IPS-NIHi7 (cell line): ENCODE results near the gene MUC4.
"Not testable (repeated sequence)": the region's sequence is repeated elsewhere in the genome, so short reads cannot be mapped to it uniquely, and the experiment has no call there.

ENCODE experiments used
- DNase-seq: peaks from one replicate; pipeline ENCODE4 v3.0.0; 2012; ENCODE audit warnings: mixed read lengths; ENCODE audit errors: extremely low spot score

The MUC4 gene

DNA sequence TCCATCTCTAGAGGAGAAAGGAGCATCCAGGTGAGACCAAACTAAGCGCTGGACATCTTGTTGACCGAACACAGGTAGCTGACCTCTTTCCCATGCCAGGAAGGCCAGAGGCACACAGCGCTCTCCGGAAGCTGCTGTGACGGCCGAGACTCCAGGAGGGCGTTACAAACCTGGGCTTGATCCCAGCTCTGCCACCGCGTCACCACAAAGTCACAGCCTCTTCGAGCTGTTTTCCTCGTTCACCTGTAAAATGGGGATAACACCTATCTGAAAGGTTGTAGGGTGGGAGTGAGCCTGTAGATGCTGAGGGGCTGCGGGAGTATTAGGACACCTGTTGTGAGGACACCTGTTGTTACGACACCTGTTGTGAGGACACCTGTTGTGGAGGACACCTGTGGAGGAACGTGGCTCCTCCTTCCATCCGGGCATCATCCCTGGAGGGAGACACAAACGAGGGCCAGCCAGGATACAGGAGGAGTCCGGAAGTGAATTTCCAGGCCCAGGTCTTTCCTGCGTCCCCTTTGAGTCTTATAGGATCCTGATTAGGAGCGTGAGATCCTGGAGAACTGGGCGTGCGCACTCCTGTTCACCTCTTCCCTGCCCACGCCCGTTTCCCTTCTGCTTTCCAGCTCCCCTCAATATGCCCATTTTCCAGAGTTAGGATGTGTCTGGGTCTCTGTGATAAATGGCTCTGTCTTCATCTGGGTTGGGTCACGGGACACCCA, 2.3 kb upstream of the MUC4 start:
- DNase-seq = no peak

- no peak for DNase-seq
Measured at GRCh38 chr3:195812366-195812765, 637 bp upstream of the MUC4 start.

DNA sequence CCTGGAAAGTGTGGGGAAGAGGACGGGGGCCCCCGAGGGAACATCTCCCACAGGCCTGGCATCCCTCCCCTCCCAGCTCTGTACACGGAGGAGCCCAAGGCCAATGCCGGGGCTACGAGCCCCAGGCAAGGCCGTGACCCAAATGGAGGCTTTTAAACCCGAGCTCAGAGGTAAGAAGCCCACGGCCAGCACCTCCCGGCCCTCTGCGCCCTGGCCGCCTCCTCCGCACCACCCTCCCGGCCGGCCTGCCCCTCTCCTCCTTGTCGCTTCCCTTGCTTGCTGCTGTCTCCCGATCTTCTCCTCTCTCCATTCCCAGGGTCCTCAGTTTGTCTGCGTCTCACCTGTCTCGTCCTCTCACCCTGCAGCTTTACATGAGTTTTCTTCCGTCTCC, 1.3 kb downstream of the MUC4 start:
- no peak for DNase-seq

DNA sequence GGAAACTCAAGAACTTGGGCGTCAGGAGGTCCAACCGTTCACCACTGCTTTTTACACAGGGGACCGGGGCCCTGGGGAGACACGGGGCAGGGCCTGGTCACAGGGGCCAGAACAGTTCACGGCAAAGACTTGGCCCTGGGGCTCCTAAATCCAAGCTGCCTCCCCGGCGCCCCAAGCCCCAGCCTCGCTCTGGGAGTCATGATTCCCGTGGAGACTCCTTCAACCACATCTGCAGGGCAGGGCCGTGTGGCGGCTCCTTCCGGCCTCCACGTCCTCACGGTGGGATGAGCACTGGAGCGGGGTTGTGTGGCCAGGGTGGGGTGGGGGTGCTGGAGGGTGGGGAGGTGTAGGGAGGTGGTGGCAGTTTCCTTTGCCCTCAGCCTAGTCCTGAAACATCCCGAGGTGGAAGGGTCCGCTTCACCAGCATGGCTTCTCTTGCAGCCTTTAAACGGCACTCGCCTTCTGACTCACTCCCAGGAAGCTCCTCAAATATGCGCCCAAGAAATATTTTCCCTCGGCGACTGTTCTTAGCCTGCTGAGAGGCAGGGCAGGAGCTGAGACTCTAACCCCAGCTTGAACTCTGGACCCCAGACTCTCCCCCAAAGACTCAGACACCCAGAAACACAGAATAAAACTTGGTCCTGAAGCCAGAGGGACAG, 1.8 kb downstream of the MUC4 start:
- no peak for DNase-seq

DNA sequence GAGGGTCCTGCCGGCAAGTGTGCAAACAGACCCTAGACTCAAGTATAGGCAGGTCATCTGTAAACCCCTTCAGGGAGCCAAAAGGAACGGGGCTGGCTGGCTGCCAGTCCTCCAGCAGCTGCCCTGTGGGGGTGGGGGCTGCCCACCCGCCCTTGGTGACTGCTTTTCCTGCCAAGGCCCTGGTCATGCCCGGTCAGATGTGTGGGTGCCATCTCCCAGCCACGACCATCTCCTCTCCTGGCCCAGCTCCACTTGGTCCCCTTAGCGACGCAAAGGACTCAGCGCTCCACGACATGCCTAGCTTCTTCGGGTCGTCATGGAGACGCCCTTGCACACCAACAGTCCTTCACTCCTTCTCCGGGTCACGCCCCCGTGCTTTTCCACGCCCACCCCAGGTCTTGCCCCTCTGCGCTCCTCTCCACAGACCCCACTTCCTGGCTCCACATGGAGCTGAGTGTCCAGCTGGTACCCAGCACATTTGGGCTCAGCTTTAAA, 2.4 kb downstream of the MUC4 start:
- no peak for DNase-seq

GRCh38 chr3:195808741-195809290, 2.9 kb downstream of the MUC4 start:
- DNase-seq = no peak

GRCh38 chr3:195807681-195808121, 4.0 kb downstream of the MUC4 start:
- no peak for DNase-seq

DNA sequence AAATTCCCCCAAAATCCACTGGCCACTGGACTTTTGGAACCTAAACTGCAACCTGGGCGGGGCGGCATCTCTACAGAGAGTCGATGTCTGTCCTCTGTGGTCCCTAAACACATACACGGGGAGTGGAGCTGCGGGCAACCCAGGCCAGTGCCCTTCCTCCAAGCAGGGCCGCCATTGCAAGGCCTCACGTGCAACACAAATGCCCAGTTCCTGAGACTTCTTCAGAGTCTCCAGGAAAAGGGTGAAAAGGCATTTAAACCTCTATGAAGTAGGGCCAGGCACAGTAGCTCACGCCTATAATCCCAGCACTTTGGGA, 4.9 kb downstream of the MUC4 start:
- no peak for DNase-seq

- DNase-seq = peak; percentile 77
Measured at GRCh38 chr3:195806211-195806915, 5.4 kb downstream of the MUC4 start.

GRCh38 chr3:195805588-195805987, 6.1 kb downstream of the MUC4 start:
- DNase-seq = not testable (repeated sequence)

- DNase-seq = no peak
Measured at GRCh38 chr3:195805181-195805580, 6.5 kb downstream of the MUC4 start.

DNA sequence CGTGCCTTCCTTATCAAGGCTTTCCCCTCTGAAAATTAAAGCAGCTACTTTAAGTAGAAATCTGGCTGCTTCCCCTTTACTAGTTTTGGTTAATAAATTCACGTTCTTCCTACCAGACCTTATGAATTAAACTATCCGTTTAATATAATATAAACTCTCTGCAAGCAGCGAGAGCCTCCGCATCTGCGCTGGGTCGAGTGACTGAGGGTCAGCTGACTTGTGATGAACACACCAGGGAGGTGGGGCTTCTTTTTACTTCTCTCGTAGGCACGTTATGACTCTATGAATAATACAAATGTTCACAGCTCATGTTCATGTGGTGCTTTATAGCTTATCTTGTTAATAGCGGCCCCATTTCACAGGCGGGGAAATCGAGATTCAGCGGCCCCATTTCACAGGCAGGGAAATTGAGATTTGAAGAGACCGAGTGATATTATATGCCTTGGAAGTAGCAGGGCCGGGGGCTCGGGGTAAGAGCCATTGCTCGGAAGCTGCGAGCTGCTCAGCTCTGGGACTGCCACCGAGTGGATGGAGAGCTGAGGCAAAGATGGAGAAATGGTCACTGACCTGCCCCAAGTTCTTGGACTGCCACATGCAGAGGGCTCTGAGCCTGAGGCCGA, 8.3 kb downstream of the MUC4 start:
- DNase-seq = no peak

- DNase-seq = no peak
Measured at GRCh38 chr3:195802795-195803194, 8.9 kb downstream of the MUC4 start.

- no peak for DNase-seq
Measured at GRCh38 chr3:195802261-195802701, 9.4 kb downstream of the MUC4 start.

GRCh38 chr3:195801251-195802183, 10.2 kb downstream of the MUC4 start:
- DNase-seq = no peak

DNA sequence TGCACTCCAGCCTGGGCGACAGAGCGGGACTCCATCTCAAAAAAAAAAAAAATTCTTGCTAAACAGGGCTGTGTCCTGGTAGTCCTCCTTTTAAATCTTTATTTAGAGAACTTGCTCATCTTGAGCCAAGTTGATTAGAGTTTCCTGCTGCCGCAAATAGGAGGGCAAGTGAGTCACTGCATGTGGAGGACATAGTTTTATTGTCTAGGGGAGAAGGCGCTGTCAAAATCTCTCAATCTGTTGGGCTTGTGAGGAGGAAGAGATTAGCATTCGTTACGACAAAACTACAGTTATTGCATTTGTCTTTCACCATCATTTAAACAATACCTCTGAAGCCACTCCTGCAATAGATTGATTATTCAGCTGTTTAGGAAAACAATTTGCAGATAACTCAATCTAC, 11.5 kb downstream of the MUC4 start:
- DNase-seq = no peak

- DNase-seq = no peak
Measured at GRCh38 chr3:195796795-195797194, 14.9 kb downstream of the MUC4 start.

- no peak for DNase-seq
Measured at GRCh38 chr3:195794708-195795107, 17.0 kb downstream of the MUC4 start.

DNA sequence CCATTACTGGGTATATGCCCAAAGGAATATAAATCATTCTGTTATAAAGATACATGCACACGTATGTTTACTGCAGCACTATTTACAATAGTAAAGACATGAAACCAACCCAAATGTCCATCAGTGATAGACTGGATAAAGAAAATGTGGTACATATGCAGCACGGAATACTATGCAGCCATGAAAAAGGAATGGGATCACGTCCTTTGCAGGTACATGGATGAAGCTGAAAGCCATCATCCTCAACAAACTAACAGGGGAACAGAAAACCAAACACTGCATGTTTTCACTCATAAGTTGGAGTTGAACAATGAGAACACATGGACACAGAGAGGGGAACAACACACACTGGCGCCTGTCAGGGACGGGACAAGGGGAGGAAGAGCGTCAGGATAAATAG, 19.1 kb downstream of the MUC4 start:
- not testable (repeated sequence) for DNase-seq

- no peak for DNase-seq
Measured at GRCh38 chr3:195790901-195791300, 20.8 kb downstream of the MUC4 start.
